Smooth muscle cell (in vitro differentiated cells): ENCODE data around the gene MYBPC1. TPM values are rescaled to one million over a fixed set of nuclear protein-coding genes. Genes with fewer than 3 reads are reported as not detected.
A peak's percentile ranks its signal among the peaks of the same experiment; 100 is the strongest.

Experiments
- DNase-seq: peaks from one replicate; lab custom pipeline; 2025; ENCODE audit not compliant: unreplicated experiment; lab: John Stamatoyannopoulos, UW
- H2AFZ ChIP-seq: fragments of 200-600 bp; sonication (generic); 2 replicates; pipeline ENCODE4 v1.6.0; 2016; ENCODE audit warnings: antibody characterized with exemption, low read depth, mild to moderate bottlenecking
- H3F3A ChIP-seq: fragments of 200-600 bp; sonication (generic); 2 replicates; pipeline ENCODE4 v1.6.0; 2017; ENCODE audit warnings: antibody characterized with exemption, low read depth
- H3K27ac ChIP-seq: fragments of 200-600 bp; sonication (generic); 2 replicates; pipeline ENCODE4 v1.5.1; 2016; ENCODE audit warnings: low read depth, mild to moderate bottlenecking
- H3K27me3 ChIP-seq: fragments of 200-600 bp; sonication (generic); 2 replicates; pipeline ENCODE4 v1.6.1; 2016; ENCODE audit warnings: low read depth, mild to moderate bottlenecking
- H3K36me3 ChIP-seq: fragments of 200-600 bp; sonication (generic); 2 replicates; pipeline ENCODE4 v1.5.1; 2016; ENCODE audit warnings: low read depth
- H3K4me1 ChIP-seq: fragments of 200-600 bp; sonication (generic); 2 replicates; pipeline ENCODE4 v1.5.1; 2016; ENCODE audit warnings: low read depth
- H3K4me2 ChIP-seq: fragments of 200-600 bp; sonication (generic); 2 replicates; pipeline ENCODE4 v1.6.0; 2016; ENCODE audit warnings: mild to moderate bottlenecking
- H3K4me3 ChIP-seq: fragments of 200-600 bp; sonication (generic); 2 replicates; pipeline ENCODE4 v1.5.1; 2016; ENCODE audit warnings: mild to moderate bottlenecking
- H3K79me2 ChIP-seq: fragments of 200-600 bp; sonication (generic); 2 replicates; pipeline ENCODE4 v1.6.0; 2016; ENCODE audit warnings: low read depth, mild to moderate bottlenecking
- H3K9ac ChIP-seq: fragments of 200-600 bp; sonication (generic); 2 replicates; pipeline ENCODE4 v1.6.0; 2016; ENCODE audit warnings: low read depth
- H3K9me3 ChIP-seq: fragments of 200-600 bp; sonication (generic); replicated peaks from 2 replicates; pipeline ENCODE4 v1.5.1; 2016; ENCODE audit warnings: low read depth
- H4K20me1 ChIP-seq: fragments of 200-600 bp; sonication (generic); 2 replicates; pipeline ENCODE4 v1.6.0; 2016; ENCODE audit warnings: low read depth
- WGBS: methylation state at CpG from one replicate; pipeline ENCODE4 v1.1.7; 2016; ENCODE audit warnings: low lambda C conversion rate; 5-methylcytosine and 5-hydroxymethylcytosine counted together
- polyA plus RNA-seq: library from polyadenylated mRNA; unstranded; fragments of >200 nt; fragmentation: Nextera tagmentation; extraction: Ambion mirVana; gene quantifications from 2 replicates; pipeline ENCODE4 v1.2.1, GENCODE V29; 2016
- total RNA-seq: library from RNA; depleted of rRNA; stranded (reverse); fragments of >200 nt; gene quantifications from 2 replicates; pipeline ENCODE4 v1.2.3, GENCODE V29; 2014
- TF ChIP-seq, protein P1 (sequence below): fragments of 200-600 bp; sonication (generic); IDR thresholded peaks from 2 replicates; pipeline ENCODE4 v1.5.1; 2017; ENCODE audit warnings: borderline replicate concordance, mild to moderate bottlenecking, antibody characterized with exemption; ENCODE audit not compliant: insufficient read depth, poor library complexity, severe bottlenecking

MYBPC1 gene
- total and polyA plus RNA-seq, 2 experiments from 2014 or later: not detected

DNA sequence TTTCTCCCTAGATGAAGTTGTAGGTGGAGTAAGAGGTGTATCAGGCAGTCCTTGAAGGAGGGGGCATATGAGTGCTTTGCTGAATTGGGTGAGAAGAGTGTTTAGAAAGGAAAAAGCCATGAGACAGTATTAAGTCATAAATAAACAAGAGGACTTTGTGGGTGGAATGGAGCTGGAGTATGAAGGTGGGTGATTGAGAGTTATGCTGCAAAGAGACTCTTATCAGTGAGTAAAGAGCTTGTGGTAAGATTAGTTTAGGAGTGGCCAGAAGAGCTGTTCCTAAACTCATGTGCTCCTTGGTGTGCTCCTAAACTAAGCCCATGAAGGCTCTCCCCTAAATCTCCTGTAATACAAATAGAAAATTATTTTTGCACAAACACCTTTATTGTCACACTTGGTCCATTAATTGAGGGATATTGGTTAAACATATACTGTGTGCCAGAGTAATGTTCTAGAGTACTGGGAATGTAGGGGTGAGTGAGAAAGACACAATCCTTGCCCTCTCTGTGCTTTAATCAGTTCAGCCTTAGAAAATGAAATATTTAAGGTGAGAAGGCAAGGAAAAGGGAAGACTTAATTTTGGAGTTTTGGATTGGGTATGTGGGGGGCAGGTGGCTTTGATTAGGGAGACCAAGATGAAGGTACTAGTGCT lies 112.5 kb downstream of the MYBPC1 start:
- H3K4me2 ChIP-seq: peak overlapping the region; percentile 36

DNA sequence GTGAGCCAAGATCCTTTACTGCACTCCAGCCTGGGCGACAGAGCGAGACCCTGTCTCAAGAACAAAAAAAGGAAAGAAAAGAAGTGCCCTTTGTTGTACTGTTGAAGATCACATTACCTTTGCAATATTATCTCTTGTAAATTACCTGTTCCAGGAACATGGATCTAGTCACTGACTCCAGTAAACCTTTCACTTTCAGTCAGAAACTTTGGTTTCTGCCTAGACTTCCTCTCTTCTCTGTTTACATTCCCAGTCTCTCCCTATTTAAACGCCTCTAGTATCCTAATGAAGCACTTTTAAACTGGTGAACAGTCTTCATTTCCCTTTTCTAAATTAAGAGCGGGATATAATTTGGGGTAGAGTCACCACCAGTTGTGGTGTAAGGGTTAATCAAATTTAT lies 115.5 kb downstream of the MYBPC1 start:
- no peak for DNase-seq
- no peak overlapping the region for H3K27ac ChIP-seq
- H3F3A ChIP-seq: no peaks in the 10 kb centered on the region
- no peaks in the 10 kb centered on the region for H3K9me3 ChIP-seq
- no peak overlapping the region for H3K4me2 ChIP-seq
- H3K27me3 ChIP-seq: no peaks in the 10 kb centered on the region
- WGBS: 95% methylated on average over 4 of the region's 4 CpGs
- no peak overlapping the region for H3K4me3 ChIP-seq
- no peaks in the 10 kb centered on the region for H3K36me3 ChIP-seq
- H3K79me2 ChIP-seq: peaks cover 11% of the 10 kb centered on the region
- TF ChIP-seq, protein P1, sequence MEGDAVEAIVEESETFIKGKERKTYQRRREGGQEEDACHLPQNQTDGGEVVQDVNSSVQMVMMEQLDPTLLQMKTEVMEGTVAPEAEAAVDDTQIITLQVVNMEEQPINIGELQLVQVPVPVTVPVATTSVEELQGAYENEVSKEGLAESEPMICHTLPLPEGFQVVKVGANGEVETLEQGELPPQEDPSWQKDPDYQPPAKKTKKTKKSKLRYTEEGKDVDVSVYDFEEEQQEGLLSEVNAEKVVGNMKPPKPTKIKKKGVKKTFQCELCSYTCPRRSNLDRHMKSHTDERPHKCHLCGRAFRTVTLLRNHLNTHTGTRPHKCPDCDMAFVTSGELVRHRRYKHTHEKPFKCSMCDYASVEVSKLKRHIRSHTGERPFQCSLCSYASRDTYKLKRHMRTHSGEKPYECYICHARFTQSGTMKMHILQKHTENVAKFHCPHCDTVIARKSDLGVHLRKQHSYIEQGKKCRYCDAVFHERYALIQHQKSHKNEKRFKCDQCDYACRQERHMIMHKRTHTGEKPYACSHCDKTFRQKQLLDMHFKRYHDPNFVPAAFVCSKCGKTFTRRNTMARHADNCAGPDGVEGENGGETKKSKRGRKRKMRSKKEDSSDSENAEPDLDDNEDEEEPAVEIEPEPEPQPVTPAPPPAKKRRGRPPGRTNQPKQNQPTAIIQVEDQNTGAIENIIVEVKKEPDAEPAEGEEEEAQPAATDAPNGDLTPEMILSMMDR: no peak
- no peak overlapping the region for H2AFZ ChIP-seq
- H3K4me1 ChIP-seq: no peaks in the 10 kb centered on the region
- no peak overlapping the region for H3K9ac ChIP-seq
- H4K20me1 ChIP-seq: peaks cover 50% of the 10 kb centered on the region

More for the DNA sequence above, 112.5 kb downstream of the MYBPC1 start:
- TF ChIP-seq, protein P1: no peak
- DNase-seq: no peak
- Histone ChIP-seq H3K36me3 (no peaks in the 10 kb centered on the region), H3K4me3 (no peak overlapping the region), H4K20me1 (peaks cover 43% of the 10 kb centered on the region), H3F3A (no peaks in the 10 kb centered on the region), H3K9me3 (no peaks in the 10 kb centered on the region), H3K4me1 (no peaks in the 10 kb centered on the region), H3K9ac (no peak overlapping the region), H2AFZ (no peak overlapping the region), H3K27ac (no peak overlapping the region), H3K27me3 (no peaks in the 10 kb centered on the region), H3K79me2 (peaks cover 11% of the 10 kb centered on the region)

DNA sequence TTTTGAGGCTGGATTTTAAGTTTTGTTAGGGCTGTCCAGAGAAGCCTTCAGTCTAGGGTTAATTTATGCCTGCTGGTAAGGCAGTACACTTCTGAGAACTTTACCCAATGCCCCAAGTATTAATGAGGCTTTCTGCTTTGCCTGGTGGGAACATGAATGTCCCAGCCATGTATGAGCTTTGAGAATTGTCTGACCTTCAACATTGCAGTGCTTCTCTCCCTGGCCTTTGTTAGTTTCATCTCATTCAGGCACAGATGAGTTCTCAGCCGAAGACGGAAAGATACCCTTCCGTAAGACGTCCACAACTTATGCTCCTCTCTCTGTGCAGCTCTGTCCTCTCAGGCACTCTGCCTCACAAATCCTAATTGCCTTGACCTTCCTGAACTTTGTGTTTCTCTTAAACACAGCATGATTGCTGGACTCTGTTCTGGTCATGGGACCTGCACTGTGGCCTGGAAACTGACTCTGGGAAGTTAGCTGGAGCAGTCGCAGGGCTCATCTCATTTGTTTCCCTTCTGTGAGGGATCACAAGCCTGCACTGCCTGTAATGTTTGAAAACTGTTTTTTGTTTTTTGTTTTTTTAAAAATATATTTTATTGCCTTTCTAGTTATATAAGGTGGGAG lies 118.4 kb downstream of the MYBPC1 start:
- WGBS: 65% methylated on average over 5 of the region's 5 CpGs
- DNase-seq: no peak
- Histone ChIP-seq H4K20me1 (peaks cover 33% of the 10 kb centered on the region), H3K4me3 (no peak overlapping the region), H3K27me3 (no peaks in the 10 kb centered on the region), H3K27ac (no peak overlapping the region), H3K79me2 (peaks cover 4% of the 10 kb centered on the region), H3K9ac (no peak overlapping the region), H2AFZ (no peak overlapping the region), H3K9me3 (no peaks in the 10 kb centered on the region), H3F3A (no peaks in the 10 kb centered on the region), H3K36me3 (no peaks in the 10 kb centered on the region), H3K4me2 (no peak overlapping the region), H3K4me1 (no peaks in the 10 kb centered on the region)
- TF ChIP-seq, protein P1: no peak

DNA sequence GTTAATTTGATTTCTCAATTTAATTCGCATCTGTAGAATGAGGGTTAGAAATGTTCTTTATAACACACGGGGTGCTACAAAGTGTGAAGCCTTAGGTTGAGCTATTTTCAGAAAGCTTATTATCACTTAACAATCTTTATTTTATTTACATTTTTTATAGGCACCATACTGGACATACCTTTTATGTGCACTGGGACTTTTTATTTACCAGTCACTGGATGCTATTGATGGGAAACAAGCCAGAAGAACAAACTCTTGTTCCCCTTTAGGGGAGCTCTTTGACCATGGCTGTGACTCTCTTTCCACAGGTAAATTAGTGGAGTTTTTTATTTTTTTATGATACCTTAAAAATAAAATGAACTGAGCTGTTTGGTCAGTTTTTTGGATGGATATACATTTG lies 119.2 kb downstream of the MYBPC1 start:
- Histone ChIP-seq H3K9ac (no peak overlapping the region), H3K4me2 (no peak overlapping the region), H3K79me2 (no peaks in the 10 kb centered on the region), H3K27me3 (no peaks in the 10 kb centered on the region), H3K4me3 (no peak overlapping the region), H3K4me1 (no peaks in the 10 kb centered on the region), H4K20me1 (peaks cover 28% of the 10 kb centered on the region), H2AFZ (no peak overlapping the region), H3K9me3 (no peaks in the 10 kb centered on the region), H3K27ac (no peak overlapping the region), H3K36me3 (no peaks in the 10 kb centered on the region), H3F3A (no peaks in the 10 kb centered on the region)
- DNase-seq: no peak
- WGBS: 88% methylated on average over 2 of the region's 2 CpGs
- TF ChIP-seq, protein P1: no peak
